ENCODE measurements around the gene DNAJB8. TPM values are rescaled to one million over a fixed set of nuclear protein-coding genes. Genes with fewer than 3 reads are reported as not detected.

The DNAJB8 gene
- total RNA-seq, 1 donor from 2014 or later: not detected

DNA sequence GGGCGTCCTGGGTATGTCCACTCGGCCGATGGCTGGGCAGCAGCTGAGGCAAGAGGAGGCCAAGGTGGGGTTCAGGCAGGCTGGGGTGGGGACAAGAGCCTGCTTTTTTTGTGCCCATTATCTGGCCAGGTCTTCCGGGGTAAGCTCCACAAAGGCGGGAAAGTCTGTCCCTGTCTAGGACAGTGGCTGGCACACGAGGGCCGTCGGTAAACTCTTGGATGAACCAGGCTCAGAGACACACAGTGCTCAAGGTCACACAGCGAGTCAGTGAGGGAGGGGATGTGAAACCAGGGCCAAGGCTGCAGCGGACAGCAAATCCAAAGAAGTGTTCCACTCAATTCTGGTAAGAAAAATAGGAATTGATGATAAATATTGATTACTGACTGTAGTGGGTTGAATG, 2.9 kb downstream of the DNAJB8 start:
- no peak for DNase-seq

- DNase-seq: no peak
These were observed 3.3 kb downstream of the DNAJB8 start for GRCh38 chr3:128463354-128463753.

DNA sequence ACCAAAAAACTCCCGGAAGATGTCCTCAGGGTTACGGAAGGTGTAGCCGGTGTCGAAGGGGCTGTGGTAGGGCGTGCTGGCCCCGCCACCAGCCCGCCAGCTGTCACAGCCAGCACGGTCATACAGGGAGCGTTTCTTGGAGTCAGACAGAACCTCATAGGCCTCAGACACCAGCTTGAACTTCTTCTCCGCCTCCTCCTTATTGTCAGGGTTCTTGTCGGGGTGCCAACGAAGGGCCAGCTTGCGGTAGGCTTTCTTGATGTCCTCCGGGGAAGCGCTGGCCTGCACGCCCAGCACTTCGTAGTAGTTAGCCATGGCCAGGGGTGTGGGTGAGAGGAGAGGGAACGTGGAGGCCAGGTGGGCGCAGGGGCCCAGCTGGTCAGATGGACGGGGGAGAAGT, 3.8 kb downstream of the DNAJB8 start:
- no peak for DNase-seq

DNA sequence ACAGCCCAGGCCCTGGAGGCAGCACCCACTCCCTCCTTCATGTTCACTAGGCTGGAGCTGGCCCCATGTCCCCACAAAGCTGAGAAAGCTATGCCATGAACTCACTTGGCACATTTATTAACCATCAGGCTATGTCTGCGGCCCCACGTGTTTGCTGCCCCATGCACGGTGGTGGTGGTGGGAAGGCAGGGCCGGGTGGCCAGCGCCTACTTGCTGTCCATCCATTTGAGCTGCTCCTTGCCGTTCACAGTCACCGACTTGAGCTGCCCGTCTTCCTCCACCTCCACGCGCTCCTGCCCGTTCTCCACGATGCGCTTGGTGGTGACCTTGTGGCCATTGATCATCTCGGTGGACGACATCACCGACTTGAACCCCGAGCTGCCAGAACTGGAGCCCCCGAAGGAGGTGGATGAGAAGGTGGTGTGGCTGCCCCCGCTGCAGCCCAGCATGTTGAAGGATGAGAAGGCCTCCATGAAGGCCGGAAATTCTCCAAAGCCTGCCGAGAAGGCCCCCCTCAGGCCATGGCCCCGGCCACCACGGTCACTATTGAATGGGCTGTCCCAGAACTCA, 4.3 kb downstream of the DNAJB8 start:
- DNase-seq: no peak

DNA sequence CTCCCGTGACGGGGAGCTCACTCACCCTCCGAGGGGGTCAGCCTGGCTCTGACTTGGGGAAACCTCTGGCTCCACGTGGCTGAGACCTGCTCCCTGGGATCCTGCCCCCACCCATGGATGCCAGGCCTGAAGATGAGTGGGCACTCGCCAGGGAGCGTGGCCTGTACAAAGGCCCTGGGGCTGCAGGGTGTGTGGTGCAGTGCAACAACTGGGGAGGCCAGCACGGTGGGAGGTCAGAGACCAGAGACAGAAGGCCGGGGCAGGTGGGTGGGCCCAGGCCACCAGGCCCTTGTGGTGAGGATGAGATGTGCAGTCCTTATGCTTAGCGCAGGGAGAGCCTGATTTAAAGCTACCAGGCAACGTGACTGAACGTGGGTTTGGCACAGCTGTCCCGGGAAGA, 5.0 kb downstream of the DNAJB8 start:
- no peak for DNase-seq

- DNase-seq: no peak
These were observed 7.2 kb downstream of the DNAJB8 start for GRCh38 chr3:128459461-128459820.

DNA sequence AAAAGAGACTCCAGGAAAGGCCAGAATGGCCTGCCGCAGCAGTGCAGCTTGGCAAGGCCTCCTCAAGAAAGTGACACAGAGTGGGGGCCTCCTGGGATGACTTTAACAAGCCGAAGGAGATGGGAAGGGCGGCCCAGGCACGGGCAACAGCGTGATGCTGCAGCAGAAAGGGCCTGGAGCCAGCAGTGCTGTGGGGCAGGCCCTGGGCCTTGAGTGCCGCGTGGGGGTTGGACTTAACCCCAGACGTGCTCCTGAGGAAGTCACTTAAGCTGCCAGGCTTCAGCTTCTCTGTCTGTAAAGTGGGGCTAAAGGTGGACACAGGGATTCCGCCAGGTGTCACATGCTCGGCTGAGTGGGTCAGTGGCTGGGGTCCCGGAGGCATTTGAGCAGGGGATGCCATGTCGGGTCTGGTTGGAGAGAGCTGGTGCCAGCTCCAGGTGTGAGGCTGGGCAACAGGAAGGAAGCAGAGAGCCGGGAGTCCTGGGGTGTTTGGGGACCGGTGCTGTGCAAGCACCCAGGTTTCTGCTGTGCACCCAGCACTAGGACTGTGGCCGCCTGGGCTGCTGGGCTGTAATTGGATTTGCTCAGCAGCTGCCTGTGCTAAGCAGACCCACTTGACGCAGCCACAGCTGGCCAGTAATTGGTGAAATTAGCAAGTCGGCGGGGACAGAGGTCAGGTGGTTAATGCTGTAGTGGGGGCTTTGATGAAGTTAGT, 7.8 kb downstream of the DNAJB8 start:
- DNase-seq: no peak

DNA sequence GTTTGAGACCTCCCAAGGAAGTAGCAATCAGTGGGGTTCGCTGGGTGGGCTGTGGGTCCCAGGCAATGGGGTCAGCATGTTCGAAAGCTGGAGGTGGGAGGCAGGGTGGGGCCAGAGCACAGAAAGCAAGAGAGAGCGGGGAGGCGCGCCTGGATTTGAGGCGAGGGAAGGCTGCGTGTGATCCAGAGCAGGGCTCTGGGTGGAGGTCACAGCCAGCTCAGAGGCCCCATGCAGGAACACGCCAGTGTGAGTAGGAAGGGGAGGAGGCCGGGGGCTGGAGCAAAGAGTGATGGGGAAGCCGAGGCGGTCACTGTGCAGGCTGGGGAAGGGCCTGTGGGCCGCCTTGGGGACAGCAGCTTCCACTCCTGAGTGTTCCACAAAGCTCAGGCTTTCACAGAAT, 8.8 kb downstream of the DNAJB8 start:
- no peak for DNase-seq

- DNase-seq: no peak
These were observed 9.6 kb downstream of the DNAJB8 start for GRCh38 chr3:128456776-128457715.

DNA sequence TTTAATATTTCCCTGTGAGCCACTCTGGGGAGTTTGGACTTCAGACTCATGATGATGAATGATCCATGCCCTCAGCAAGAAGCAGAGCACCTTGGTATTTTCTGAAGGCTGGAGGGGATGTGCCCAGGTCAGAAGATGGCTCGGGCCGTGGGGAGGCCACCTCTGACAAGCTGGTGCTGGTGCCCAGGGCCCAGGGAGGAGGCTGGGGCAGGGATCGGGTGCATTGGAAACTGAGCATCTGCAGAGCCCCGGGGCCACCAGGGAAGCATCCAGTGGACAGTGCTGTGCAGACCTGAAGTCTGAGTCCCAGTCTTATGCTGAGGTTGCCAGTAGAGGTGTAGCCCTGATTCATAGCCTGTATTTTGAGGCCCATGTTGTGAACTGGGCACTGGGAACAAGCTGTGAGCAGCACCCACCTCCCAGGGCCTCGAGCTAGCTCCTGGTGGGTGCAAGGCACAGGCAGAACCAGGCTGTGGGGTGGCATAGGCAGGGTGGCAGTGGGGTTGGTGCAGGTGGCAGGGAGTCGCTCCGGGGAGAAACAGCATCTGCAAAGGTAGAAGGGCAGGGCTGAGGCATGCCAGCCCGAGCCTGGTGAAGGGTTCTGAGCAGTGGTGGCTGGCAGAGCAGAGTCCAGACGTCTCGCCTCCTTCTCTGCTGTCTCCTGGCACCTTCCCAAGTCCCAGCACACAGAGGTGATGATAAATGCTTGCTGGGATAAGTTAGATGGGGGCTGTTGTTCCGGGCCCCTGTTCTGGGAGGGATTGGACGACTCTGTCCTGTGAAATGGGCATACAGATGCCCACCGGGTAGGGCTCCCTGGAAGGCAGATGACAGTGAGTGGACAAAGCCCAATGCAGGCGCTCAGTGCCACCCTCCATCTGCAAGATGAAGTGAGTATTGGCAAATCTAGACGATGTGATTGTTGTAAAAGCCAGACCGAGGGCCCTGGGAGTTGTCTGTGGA, 10.6 kb downstream of the DNAJB8 start:
- no peak for DNase-seq

- no peak for DNase-seq
These were observed 11.6 kb downstream of the DNAJB8 start for GRCh38 chr3:128455116-128455515.

DNA sequence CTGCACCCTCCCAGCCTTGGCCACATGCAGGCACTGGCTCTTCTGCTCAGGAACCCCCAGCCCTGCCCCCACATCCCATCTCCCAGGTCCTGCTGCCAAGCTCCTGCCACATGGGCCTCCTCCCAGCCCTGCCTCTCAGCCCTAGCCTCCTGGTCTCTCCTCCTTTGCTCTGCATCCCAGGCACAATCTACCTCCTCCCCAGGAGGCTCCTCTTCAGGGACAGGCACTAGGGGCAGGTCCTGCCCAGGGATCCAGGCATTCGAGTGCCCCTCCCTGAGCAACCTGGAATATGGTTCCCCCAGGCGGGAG, 12.4 kb downstream of the DNAJB8 start:
- no peak for DNase-seq

- no peak for DNase-seq
These were observed 13.0 kb downstream of the DNAJB8 start for GRCh38 chr3:128453501-128454309.

DNA sequence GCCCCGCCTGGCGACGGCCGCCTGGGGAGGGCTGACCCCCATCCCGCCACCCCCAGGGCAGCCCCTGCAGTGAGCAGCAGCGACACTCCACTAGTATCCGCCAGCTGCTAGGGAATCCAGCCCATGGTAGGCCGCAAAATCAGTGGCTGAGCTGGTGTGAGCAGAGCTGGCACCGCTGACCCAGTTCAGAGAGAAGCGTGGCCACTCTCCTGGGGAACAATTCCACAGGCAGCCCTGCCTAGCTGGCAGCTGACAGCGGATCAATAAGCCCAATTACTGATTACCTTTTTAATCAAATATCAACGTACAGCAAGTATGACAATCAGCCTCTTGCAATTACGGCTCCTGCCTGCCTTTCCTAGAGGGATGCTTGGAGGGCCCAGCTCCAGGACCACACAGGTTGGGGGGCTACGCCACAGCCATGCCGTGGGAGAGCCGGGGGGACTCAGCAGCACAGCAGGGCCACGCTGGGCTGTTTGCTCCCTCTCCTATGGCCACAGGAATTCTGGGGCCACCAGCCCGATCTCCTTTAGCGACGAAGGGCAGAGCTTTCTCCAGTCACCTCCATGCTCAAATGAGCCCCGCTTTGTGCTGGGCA, 13.9 kb downstream of the DNAJB8 start:
- no peak for DNase-seq

DNA sequence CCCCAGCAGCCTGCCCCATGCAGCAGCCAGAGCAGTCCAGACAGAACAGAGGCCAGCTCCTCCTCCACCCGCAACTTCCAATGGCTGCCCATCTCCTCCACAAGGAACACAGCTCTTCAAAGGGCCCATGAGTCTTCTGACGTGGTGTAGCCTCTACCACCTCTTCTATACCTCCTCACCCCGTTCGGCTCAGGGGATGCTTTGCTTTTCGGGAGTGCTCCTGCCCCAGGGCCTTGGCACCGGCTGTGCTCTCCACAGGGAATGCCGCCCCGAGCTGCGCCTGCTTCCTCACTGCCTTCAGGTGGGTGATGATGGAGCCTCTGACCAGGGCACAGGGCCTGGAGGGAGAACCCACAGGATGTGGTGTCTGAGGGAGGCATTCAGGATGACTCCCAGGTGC, 14.6 kb downstream of the DNAJB8 start:
- DNase-seq: no peak

- DNase-seq: peak; percentile 53
These were observed 17.5 kb downstream of the DNAJB8 start for GRCh38 chr3:128449111-128449638.

GRCh38 chr3:128448491-128448890, 18.2 kb downstream of the DNAJB8 start:
- DNase-seq: no peak

DNA sequence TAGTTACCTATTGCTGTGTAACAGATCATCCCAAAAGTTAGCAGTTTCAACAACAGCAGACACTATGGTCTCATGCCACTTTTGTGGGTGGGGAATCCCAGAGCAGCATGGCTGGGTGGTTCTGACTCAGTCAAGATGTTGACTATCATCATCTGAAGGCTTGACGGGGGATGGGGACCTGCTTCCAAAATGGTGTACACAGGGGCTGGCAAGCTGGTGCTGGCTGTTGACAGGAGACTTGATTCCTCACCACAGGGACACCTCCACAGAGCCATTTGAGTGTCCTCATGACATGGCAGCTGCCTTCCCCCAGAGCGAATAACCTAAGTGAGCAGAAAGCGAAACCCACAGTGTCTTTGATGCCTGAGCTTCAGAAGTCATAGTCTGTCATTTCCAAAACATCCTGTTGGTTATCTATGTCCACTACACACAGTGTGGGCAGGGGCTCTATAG, 19.1 kb downstream of the DNAJB8 start:
- no peak for DNase-seq

GRCh38 chr3:128446821-128447220, 19.9 kb downstream of the DNAJB8 start:
- no peak for DNase-seq

- DNase-seq: no peak
These were observed 21.3 kb downstream of the DNAJB8 start for GRCh38 chr3:128445357-128445756.

DNA sequence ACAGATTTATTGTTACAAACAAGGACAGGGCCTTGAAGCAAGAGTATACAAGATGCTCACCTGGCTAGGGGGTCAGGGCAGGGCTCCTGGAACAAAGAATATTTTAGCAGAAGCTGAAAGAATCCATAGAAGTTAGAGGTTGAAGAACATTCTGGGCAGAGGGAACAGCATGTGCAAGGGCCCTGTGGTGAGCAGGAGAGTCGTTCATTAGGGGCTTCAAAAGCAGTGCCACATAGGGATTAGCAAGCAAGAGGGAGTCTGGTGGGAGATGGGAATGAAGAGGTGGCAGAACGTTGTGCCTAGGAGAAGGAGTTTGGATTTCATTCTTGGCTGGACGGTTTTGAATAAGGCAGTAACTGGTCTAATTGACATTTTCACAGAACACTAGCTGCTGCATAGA, 22.9 kb downstream of the DNAJB8 start:
- DNase-seq: no peak
